NB4 (cell line): Measurements from ENCODE around the gene CSMD2.

Source experiments
- POLR2A ChIP-seq: IDR thresholded peaks from 2 replicates; pipeline ENCODE4 v1.6.1; 2011; ENCODE audit warnings: mild to moderate bottlenecking; ENCODE audit not compliant: insufficient read length; ENCODE audit errors: extremely low read depth
- TF ChIP-seq, protein P1 (sequence below): IDR thresholded peaks from one replicate; pipeline ENCODE4 v1.5.1; 2012; ENCODE audit warnings: low read depth, low read length
- TF ChIP-seq, protein P2 (sequence below): IDR thresholded peaks from 2 replicates; pipeline ENCODE4 v1.6.1; 2011; ENCODE audit warnings: low read depth, low read length

DNA sequence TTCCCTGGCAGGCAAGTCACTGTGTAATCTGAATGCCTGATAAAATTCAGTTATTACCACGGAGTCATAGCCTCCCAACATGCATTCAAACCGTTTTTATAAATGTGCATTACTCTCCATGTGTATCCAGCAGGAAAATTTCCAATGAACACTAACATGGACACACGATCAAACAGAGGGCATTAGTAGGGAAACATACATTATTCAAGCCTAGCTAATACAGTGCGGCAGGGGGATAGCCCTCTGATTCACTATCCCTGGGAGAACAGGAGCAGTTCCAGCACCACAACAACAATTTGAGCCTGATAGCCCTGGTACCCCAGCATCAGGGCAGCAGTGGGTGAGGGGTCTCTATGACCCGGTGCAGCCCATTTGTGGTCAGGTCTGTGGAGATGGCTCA is 337.0 kb downstream of the CSMD2 start:
- no peak for TF ChIP-seq POLR2A
- TF ChIP-seq, protein P1, sequence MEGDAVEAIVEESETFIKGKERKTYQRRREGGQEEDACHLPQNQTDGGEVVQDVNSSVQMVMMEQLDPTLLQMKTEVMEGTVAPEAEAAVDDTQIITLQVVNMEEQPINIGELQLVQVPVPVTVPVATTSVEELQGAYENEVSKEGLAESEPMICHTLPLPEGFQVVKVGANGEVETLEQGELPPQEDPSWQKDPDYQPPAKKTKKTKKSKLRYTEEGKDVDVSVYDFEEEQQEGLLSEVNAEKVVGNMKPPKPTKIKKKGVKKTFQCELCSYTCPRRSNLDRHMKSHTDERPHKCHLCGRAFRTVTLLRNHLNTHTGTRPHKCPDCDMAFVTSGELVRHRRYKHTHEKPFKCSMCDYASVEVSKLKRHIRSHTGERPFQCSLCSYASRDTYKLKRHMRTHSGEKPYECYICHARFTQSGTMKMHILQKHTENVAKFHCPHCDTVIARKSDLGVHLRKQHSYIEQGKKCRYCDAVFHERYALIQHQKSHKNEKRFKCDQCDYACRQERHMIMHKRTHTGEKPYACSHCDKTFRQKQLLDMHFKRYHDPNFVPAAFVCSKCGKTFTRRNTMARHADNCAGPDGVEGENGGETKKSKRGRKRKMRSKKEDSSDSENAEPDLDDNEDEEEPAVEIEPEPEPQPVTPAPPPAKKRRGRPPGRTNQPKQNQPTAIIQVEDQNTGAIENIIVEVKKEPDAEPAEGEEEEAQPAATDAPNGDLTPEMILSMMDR, result no peak
- TF ChIP-seq, protein P2, sequence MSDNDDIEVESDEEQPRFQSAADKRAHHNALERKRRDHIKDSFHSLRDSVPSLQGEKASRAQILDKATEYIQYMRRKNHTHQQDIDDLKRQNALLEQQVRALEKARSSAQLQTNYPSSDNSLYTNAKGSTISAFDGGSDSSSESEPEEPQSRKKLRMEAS, result no peak
